Measurements from ENCODE around the gene WIPF3.
"Not testable (repeated sequence)": the region's sequence is repeated elsewhere in the genome, so short reads cannot be mapped to it uniquely, and the experiment has no call there.

The WIPF3 gene

GRCh38 chr7:29884399-29885272 is 78.3 kb downstream of the WIPF3 start:
- TF ChIP-seq, protein P1, sequence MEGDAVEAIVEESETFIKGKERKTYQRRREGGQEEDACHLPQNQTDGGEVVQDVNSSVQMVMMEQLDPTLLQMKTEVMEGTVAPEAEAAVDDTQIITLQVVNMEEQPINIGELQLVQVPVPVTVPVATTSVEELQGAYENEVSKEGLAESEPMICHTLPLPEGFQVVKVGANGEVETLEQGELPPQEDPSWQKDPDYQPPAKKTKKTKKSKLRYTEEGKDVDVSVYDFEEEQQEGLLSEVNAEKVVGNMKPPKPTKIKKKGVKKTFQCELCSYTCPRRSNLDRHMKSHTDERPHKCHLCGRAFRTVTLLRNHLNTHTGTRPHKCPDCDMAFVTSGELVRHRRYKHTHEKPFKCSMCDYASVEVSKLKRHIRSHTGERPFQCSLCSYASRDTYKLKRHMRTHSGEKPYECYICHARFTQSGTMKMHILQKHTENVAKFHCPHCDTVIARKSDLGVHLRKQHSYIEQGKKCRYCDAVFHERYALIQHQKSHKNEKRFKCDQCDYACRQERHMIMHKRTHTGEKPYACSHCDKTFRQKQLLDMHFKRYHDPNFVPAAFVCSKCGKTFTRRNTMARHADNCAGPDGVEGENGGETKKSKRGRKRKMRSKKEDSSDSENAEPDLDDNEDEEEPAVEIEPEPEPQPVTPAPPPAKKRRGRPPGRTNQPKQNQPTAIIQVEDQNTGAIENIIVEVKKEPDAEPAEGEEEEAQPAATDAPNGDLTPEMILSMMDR (conservative IDR thresholded peaks at IDR 0.05; ENCODE audit: low read length), result no peak
- DNase-seq (ENCODE audit: low read depth), result no peak
- H3K4me3 ChIP-seq (ENCODE audit: low read length), result no peak overlapping the region

GRCh38 chr7:29885626-29886025 is 79.3 kb downstream of the WIPF3 start:
- DNase-seq (ENCODE audit: low read depth), result no peak
- TF ChIP-seq, protein P1 (conservative IDR thresholded peaks at IDR 0.05; ENCODE audit: low read length), result no peak

GRCh38 chr7:29886827-29887226 is 80.5 kb downstream of the WIPF3 start:
- H3K4me3 ChIP-seq (ENCODE audit: low read length), result no peak overlapping the region
- no peak for DNase-seq (ENCODE audit: low read depth)
- TF ChIP-seq, protein P1 (conservative IDR thresholded peaks at IDR 0.05; ENCODE audit: low read length), result no peak

More at GRCh38 chr7:29885626-29886025, 79.3 kb downstream of the WIPF3 start:
- H3K4me3 ChIP-seq (ENCODE audit: low read length), result no peak overlapping the region

GRCh38 chr7:29888006-29888405 is 81.7 kb downstream of the WIPF3 start:
- H3K4me3 ChIP-seq (ENCODE audit: low read length), result no peak overlapping the region
- no peak for DNase-seq (ENCODE audit: low read depth)
- TF ChIP-seq, protein P1 (conservative IDR thresholded peaks at IDR 0.05; ENCODE audit: low read length), result no peak

GRCh38 chr7:29889288-29889687 is 83.0 kb downstream of the WIPF3 start:
- TF ChIP-seq, protein P1 (conservative IDR thresholded peaks at IDR 0.05; ENCODE audit: low read length), result no peak
- H3K4me3 ChIP-seq (ENCODE audit: low read length), result no peak overlapping the region
- DNase-seq (ENCODE audit: low read depth), result no peak

- TF ChIP-seq, protein P1 (conservative IDR thresholded peaks at IDR 0.05; ENCODE audit: low read length), result no peak
- H3K4me3 ChIP-seq (ENCODE audit: low read length), result no peak overlapping the region
- DNase-seq (ENCODE audit: low read depth), result no peak
Measured at GRCh38 chr7:29890251-29890650, 83.9 kb downstream of the WIPF3 start.

GRCh38 chr7:29890786-29891185 is 84.5 kb downstream of the WIPF3 start:
- DNase-seq (ENCODE audit: low read depth); H3K4me3 ChIP-seq (ENCODE audit: low read length): not testable (repeated sequence)
